Middle frontal gyrus (tissue), 1 donor: ENCODE measurements around the gene MZT2B.
"Not testable (repeated sequence)": the region's sequence is repeated elsewhere in the genome, so short reads cannot be mapped to it uniquely, and the experiment has no call there.

ENCODE experiments used
- DNase-seq: peaks from one replicate; pipeline ENCODE4 v3.0.0-alpha.2; 2015; ENCODE audit warnings: low spot score; ENCODE audit errors: extremely low spot score

MZT2B gene

GRCh38 chr2:130219147-130219546 is 37.1 kb downstream of the MZT2B start:
- not testable (repeated sequence) for DNase-seq

GRCh38 chr2:130220505-130220904 is 38.4 kb downstream of the MZT2B start:
- DNase-seq: not testable (repeated sequence)

GRCh38 chr2:130222523-130222922 is 40.5 kb downstream of the MZT2B start:
- DNase-seq: not testable (repeated sequence)

- not testable (repeated sequence) for DNase-seq
These were observed 45.9 kb downstream of the MZT2B start for GRCh38 chr2:130228005-130228404.

- DNase-seq: not testable (repeated sequence)
These were observed 46.6 kb downstream of the MZT2B start for GRCh38 chr2:130228467-130229160.

GRCh38 chr2:130229161-130229510 is 47.1 kb downstream of the MZT2B start:
- not testable (repeated sequence) for DNase-seq

- not testable (repeated sequence) for DNase-seq
These were observed 48.3 kb downstream of the MZT2B start for GRCh38 chr2:130230376-130230775.

- DNase-seq: not testable (repeated sequence)
These were observed 48.8 kb downstream of the MZT2B start for GRCh38 chr2:130230907-130231306.

- DNase-seq: no peak
These were observed 49.6 kb downstream of the MZT2B start for GRCh38 chr2:130231656-130232055.

GRCh38 chr2:130233066-130233465 is 51.0 kb downstream of the MZT2B start:
- not testable (repeated sequence) for DNase-seq

- DNase-seq: not testable (repeated sequence)
These were observed 57.5 kb downstream of the MZT2B start for GRCh38 chr2:130239581-130239980.
